HG03175 (cell line): ENCODE results near the gene DNAJC4.
A peak's percentile ranks its signal among the peaks of the same experiment; 100 is the strongest.

ENCODE experiments used
- ATAC-seq: cut with Tn5 transposase; IDR thresholded peaks from one replicate; pipeline ENCODE4 v1.9.1; 2021; ENCODE audit warnings: mild to moderate bottlenecking, moderate library complexity; ENCODE audit not compliant: unreplicated experiment

Gene DNAJC4

GRCh38 chr11:64230171-64230984, at the start of gene DNAJC4:
Gene DNAJC4 (plus strand): TSS chr11:64230548. CDS start chr11:64230855, 307 bp downstream.
- peak; percentile 61 for ATAC-seq

GRCh38 chr11:64180891-64181290, 49.5 kb upstream of the DNAJC4 start:
- ATAC-seq: no peak

GRCh38 chr11:64181506-64182411, 48.6 kb upstream of the DNAJC4 start:
- no peak for ATAC-seq

- no peak for ATAC-seq
These were observed 46.5 kb upstream of the DNAJC4 start for GRCh38 chr11:64183890-64184289.

GRCh38 chr11:64185175-64185692, 45.1 kb upstream of the DNAJC4 start:
- ATAC-seq: peak; percentile 19

- ATAC-seq: peak; percentile 86
These were observed 44.5 kb upstream of the DNAJC4 start, which contains the start of gene STIP1 for GRCh38 chr11:64185693-64186491. Gene STIP1 (plus strand): TSS chr11:64186171. CDS start chr11:64186262, 91 bp downstream.

- no peak for ATAC-seq
These were observed 43.7 kb upstream of the DNAJC4 start for GRCh38 chr11:64186492-64187165.

GRCh38 chr11:64192434-64192833, 37.9 kb upstream of the DNAJC4 start:
- no peak for ATAC-seq

GRCh38 chr11:64196626-64197025, 33.7 kb upstream of the DNAJC4 start:
- ATAC-seq: no peak

- no peak for ATAC-seq
These were observed 31.8 kb upstream of the DNAJC4 start for GRCh38 chr11:64198511-64198910.

GRCh38 chr11:64201543-64201942, 28.8 kb upstream of the DNAJC4 start:
- ATAC-seq: no peak

GRCh38 chr11:64202992-64203391, 27.4 kb upstream of the DNAJC4 start:
- no peak for ATAC-seq

- ATAC-seq: no peak
These were observed 26.8 kb upstream of the DNAJC4 start for GRCh38 chr11:64203421-64204079.

GRCh38 chr11:64204080-64204440, 26.3 kb upstream of the DNAJC4 start:
- no peak for ATAC-seq

- ATAC-seq: no peak
These were observed 25.8 kb upstream of the DNAJC4 start for GRCh38 chr11:64204464-64204989.

GRCh38 chr11:64206457-64207255, 23.7 kb upstream of the DNAJC4 start, which contains the start of gene FERMT3:
Gene FERMT3 (plus strand): TSS chr11:64206721. CDS start chr11:64207365, 644 bp downstream.
- peak; percentile 31 for ATAC-seq

- peak; percentile 61 for ATAC-seq
These were observed 22.9 kb upstream of the DNAJC4 start for GRCh38 chr11:64207256-64208085.
